GM20000 (cell line): ENCODE measurements around the gene MAGEB6.

Experiments
- DNase-seq: peaks from one replicate; pipeline ENCODE4 v3.0.0; 2012; ENCODE audit warnings: low spot score
- TF ChIP-seq, protein P1 (sequence below): IDR thresholded peaks from 2 replicates; pipeline ENCODE4 v1.5.1; 2012; ENCODE audit warnings: mild to moderate bottlenecking, control low read depth; ENCODE audit errors: extremely low read depth, missing control alignments

MAGEB6 gene

DNA sequence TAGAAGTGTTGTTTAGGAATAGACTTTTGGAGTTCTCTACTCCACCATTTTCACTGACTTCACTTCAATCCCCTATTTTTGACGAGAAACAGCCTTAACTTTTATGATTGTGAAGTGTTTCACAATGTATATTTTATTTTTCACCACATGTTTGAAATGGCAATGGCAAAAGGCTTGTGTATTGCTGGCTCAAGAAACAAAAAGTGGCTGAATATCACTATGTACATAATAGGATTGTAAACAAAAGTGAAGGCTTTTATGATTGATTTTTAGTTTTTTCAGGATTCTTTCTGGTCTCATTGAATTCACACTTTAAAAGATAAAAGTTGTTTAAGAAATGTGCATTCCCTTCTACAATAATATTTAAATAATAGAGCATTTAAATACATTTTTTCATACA lies 41.9 kb downstream of the MAGEB6 start:
- DNase-seq, result no peak
- TF ChIP-seq, protein P1, sequence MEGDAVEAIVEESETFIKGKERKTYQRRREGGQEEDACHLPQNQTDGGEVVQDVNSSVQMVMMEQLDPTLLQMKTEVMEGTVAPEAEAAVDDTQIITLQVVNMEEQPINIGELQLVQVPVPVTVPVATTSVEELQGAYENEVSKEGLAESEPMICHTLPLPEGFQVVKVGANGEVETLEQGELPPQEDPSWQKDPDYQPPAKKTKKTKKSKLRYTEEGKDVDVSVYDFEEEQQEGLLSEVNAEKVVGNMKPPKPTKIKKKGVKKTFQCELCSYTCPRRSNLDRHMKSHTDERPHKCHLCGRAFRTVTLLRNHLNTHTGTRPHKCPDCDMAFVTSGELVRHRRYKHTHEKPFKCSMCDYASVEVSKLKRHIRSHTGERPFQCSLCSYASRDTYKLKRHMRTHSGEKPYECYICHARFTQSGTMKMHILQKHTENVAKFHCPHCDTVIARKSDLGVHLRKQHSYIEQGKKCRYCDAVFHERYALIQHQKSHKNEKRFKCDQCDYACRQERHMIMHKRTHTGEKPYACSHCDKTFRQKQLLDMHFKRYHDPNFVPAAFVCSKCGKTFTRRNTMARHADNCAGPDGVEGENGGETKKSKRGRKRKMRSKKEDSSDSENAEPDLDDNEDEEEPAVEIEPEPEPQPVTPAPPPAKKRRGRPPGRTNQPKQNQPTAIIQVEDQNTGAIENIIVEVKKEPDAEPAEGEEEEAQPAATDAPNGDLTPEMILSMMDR, result no peak
